KG1 (cell line): ENCODE data around the gene NPW.

ENCODE experiments used
- DNase-seq: peaks from one replicate; lab custom pipeline; 2025; lab: John Stamatoyannopoulos, UW

NPW gene

DNA sequence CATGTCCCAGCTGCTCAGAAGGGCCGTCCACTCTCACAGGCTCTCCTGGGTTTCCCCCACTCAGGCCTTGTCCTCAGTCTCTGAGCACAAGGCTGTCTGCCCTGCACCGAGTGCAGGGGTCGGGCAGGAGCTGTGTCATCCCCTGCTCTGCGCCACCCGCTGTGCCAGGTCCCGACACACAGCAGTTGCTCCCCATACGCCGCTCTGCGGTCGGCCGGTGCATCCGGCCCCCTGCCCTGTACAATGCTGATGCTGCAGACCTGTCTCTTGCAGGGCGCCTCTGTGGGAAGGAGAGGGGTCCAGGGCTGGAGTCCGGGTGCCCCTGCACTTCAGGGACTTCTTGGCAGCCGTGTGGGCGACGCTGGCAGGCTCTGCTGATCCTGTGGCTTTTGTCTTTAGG lies 34.3 kb downstream of the NPW start:
- no peak for DNase-seq

DNA sequence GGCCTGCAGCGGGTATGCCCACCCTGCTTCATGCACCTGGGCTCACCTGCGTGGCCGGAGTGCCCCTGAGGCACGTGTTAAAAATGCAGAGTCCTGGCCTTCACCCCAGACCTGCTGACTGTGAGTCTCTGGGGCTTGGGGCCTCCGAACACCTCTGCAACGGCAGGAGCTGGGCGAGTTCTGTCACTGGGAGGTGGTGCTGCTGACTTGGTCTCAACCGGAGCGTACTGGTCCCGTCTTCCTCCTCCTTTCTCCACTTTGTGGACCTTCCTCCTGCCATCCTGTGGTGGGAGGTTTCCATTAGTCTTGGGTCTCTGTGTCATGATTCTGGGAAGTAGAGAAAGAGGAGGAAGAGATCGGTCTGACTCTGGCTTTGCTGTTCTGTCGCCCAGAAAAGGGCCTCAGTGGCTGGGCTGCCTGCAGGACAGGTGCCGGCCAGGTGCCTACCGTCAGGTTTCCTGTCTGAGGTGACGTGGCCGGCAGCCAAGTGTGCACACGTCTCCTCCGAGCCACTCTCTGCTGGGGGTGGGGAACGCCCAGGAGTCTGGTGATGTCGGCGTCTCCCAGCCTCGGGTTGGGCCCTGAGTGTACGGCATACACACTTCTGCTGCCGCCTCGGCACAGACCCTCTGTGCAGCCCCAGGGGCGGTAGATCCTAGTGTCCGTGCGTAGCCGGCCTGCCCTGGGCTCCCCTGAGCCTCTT lies 35.1 kb downstream of the NPW start:
- DNase-seq, result no peak

DNA sequence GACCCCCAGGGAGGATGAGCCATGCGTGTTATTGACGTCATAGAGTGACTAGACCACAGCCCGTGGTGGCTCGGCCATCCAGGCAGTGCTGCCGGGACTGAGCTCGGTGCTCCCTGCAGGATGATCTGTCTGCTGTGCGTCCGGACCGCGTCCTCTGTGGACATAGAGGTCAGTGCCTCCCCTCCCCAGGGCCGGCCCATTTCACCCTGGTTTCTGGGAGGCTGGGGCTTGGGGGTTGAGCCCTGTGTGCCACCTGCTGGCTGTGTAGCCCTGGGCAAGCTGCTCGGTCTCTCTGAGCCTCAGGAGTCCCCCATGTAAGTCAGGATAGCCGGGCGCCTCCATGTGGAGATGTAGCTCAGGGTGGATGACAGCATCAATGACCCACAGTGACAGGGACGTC lies 36.5 kb downstream of the NPW start:
- no peak for DNase-seq

DNA sequence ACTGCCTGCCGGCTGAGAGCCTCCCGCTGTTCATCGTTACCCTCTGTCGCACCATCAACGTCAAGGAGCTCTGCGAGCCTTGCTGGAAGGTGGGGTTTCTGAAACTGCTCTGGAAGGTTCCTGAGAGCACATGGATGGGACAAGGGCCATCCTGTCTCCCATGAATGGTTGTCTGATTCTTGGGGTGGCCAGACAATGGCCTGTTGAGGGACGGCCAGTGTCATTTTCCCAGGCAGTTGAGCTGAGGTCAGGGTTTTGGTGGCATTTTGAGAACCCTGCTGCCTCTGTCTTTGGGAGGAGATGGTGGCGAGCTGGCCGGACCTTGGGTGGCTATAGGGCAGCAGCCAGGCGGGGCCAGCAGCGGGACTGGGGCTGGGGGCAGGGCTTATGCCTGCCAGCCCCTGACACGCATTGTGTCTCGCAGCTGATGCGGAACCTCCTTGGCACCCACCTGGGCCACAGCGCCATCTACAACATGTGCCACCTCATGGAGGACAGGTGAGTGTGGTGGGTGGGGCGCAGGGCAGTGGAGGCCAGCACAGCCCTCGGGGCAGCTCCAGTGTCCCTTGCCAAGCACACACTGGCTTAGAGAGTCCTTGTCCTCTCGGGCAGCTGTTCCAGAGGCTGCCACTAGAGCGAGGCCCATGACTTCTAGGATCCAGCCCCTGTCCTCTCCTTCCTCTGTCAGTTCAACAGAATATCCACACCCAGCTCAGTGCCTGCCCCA lies 37.3 kb downstream of the NPW start:
- no peak for DNase-seq

DNA sequence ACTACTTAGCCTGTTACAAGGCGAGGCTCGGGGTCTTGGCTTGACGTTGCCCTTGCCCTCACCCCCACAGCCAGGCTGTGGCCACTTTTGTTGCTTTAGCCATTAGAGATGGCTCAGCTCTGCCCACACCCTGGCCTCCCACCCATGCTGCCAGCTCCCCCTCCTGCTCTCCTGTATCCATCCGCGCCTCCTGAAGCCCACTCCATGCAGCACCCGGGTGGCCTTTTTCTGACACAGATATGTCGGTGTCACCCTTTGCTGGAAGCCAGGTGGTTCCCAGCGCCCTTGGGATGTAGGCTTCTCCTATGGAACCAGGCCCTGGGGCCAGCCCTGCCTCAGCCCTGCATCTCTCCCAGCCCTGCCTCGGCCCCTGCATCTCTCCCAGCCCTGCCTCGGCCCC lies 37.9 kb downstream of the NPW start:
- DNase-seq, result no peak

DNA sequence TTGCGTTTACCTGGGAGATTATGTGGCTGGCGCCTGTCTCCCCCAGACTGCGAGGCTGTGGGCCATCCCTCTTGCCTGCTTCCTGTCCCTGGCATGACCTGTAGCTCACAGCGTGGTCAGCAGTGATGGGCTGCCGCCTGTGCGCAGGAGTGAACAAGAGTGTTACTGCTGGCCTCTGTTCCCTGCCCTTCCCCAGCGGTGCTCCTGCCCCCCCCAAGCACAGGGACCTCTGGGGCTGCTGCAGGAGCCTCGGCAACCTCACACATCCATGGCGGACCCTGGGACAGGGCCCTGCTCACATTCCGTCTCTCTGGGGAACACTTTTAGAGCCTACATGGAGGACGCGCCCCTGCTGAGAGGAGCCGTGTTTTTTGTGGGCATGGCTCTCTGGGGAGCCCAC lies 38.8 kb downstream of the NPW start:
- no peak for DNase-seq

DNA sequence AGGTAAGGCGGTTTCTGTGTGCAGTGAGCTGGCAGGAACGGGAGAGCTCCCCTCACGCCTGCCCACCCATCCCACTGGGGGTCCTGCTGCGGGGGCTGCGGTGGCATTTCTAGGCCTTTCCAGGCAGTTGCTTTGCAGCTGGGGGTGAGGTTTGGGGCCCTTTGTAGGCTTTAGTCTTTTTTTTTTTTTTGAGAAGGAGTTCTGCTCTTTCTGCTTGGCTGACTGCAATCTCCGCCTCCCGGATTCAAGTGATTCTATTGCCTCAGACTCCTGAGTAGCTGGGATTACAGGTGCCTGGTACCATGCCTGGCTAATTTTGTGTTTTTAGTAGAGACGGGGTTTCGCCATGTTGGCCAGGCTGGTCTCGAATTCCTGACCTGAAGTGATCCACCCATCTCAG lies 39.3 kb downstream of the NPW start:
- no peak for DNase-seq

DNA sequence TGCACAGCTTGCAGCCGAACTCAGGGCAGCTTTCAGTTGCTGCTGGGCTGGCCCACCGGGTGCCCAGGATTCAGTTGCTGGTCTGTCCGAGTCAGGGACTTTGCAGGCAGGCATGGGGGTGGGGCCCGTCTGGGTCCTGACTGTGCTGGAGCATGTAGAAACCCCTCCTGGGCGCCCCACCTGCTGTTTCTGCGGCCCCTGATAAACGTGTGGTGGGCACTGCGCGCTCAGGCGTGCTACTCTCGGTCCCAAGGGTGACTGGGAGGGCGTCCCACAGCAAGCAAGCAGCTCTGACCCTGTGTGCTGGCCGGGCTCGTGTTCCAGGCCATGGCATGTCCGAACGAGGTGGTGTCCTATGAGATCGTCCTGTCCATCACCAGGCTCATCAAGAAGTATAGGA lies 40.8 kb downstream of the NPW start:
- DNase-seq, result no peak

DNA sequence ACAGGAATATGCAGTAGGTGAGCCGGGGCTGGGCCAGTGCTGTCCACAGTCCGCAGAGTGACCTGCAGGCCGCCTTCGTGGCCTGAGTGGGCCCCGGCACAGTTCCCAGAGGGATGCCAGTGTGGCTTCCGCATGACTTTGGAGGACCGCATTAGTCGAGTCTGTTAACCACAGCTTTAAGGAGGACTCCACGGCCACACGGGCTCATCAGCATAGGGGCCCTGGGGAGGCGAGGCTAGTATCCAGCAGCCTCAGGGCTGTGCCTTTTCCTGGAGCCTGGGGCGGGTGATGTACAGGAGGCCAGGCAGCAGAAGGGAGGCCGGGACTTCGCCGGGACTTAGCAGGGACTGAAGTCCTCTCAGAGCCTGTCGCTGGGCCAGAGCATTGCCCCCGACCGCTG lies 41.4 kb downstream of the NPW start:
- DNase-seq, result no peak

DNA sequence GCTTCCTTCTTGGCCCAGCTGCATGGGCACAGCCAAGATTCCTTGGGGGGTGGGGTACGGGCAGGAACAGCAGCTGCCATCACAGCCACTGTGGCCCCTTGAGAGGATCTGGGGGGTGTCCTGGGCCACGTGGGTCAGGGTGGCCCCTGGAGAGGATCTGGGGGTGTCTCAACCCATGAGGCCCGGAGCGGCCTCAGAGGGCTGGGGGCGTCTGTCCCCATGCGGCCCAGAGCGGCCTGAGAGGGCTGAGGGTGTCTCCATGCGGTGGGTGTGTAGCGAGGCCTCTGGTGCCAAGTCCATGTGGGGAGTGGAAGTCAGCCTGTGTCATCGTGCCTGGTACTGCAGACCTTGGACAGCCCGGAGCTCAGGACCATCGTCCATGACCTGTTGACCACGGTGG lies 41.9 kb downstream of the NPW start:
- no peak for DNase-seq

DNA sequence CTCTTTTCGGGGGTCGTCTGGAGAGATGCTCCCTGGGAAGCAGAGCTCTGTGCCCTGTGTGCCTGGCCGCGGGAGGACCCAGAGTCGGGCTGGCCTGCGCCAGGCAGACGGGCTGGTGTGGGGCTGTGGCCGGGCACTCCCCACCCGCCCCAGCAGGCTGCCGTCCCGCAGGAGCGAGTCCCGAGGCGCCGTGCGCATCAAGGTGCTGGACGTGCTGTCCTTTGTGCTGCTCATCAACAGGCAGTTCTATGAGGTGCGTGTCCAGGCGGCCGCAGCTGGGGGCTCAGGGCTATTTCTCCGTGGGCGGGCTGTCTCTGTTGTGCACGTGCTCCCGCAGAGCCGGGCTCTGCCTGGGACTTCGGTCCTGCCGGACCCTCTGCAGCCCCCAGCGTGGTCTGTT lies 43.2 kb downstream of the NPW start:
- DNase-seq, result no peak

DNA sequence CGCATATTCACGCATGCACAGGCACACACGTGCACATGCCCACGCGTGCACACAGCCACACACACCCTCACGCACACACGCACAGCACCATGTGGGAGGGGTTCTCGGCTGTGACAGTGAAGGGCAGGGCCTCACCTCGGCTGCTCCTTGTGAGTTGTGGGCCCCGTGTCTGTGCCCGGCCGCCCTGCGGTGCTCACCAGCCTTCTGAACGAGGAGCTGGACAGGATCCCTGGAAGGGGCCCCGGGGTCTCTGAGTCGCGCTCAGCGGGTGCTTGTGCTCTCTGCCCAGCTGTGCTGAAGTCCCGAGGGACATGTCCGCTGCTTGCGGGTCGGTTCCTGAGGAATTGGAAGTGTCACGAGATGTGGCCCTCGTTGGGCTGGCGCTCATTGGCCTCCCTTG lies 44.3 kb downstream of the NPW start:
- DNase-seq, result no peak

DNA sequence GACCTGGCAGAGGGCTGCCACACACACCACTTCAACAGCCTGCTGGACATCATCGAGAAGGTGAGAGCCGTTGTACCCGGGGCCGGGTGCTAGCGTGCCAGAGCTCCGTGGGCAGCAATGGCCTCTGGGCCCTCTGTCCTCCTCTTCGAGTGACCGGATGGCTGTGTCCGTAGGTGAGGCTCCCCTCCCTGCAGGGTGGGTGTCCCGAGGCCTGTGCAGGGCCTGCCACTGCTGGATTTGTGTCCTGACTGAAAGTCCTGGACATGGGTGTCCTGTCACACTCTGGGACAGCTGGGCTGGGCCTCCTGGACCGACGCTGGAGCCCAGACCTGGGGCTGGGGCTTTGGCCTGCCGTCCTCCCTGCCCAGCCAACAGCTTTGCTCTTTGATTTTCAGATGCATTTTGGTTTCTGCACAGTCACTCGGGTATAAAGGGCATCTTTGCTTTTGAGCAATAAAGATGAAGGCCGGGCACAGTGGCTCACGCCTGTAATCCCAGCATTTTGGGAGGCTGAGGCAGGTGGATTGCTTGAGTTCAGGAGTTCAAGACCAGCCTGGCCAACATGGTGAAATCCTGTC lies 44.9 kb downstream of the NPW start:
- DNase-seq, result no peak

DNA sequence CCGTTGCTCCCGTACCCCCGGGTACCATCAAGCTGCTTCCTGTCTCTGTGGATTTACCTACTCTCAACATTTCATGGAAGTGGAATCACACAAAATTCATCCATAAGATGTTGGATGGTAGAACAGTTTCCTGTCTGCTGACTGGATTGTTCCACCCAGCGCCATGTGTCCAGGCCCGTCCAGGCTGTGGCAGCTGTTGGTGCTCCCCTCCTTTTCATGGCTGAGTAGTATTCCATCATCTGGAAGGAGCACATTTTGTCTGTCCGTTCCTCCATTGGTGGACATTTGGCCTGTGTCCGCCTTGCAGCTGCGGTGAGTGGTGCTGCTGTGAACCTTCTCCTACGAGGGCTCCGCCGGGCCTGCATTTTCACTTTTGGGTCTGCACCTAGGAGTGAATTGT lies 46.6 kb downstream of the NPW start:
- no peak for DNase-seq
